ENCODE data around the gene SLC7A5.
"Not testable (repeated sequence)": the region's sequence is repeated elsewhere in the genome, so short reads cannot be mapped to it uniquely, and the experiment has no call there.

The SLC7A5 gene

DNA sequence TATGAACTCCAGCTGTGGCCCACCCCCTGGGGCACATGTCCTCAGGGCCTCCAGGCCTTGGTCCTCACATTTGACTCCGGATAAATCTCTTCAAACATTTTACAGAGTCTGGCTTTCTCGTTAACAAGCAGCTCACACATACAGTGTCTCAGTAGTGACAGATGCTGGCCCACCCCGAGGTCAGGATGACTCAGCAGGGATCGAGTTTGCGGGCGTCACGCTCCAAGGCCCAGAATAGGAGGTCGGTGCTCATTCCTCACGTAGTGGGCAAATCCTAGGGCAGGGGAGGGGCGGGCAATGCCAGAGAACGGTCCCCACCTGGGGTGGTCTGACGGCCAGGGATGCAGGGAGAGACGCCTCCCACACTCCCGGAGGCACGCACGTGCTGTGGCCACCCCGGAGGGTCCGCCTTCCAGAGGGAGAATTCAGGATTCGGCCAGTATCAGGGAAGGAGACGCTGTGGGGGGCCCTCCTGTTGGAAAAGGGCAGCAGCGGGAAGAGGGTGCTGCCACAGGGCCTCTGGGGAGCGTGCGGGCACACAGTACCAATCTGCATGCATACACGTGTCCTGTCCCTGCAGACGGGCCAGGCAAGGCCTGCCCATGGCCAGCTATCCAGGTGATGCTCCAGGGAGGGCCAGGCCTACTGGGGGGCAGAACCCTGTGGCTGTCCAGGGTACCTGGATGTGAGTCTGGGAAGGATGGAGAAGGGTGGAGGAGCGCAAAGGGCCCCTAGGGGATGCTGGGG is 8.6 kb downstream of the SLC7A5 start:
- DNase-seq: no peak

GRCh38 chr16:87858151-87858993 is 10.9 kb downstream of the SLC7A5 start:
- not testable (repeated sequence) for DNase-seq

DNA sequence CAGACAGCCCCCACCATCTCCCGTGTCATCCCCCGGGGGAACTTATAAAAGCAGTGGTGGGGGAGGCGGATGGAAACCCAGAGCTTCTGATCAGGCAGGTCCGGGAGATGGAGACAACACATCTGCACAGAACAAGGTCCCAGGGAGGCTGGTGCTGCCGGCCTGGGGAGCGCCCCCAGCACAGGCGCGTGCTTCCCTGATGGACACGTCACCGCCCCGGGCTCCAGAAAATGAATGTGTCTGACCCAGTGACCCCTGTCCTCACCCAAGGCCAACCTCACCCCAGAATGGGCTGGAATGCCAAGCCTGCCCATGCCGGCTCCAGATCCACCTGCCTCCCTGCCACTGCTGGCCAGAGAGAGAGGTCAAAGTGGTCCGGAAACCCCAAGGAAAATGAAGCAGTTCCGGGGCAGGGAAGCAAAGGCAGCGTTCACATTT is 12.5 kb downstream of the SLC7A5 start:
- no peak for DNase-seq

DNA sequence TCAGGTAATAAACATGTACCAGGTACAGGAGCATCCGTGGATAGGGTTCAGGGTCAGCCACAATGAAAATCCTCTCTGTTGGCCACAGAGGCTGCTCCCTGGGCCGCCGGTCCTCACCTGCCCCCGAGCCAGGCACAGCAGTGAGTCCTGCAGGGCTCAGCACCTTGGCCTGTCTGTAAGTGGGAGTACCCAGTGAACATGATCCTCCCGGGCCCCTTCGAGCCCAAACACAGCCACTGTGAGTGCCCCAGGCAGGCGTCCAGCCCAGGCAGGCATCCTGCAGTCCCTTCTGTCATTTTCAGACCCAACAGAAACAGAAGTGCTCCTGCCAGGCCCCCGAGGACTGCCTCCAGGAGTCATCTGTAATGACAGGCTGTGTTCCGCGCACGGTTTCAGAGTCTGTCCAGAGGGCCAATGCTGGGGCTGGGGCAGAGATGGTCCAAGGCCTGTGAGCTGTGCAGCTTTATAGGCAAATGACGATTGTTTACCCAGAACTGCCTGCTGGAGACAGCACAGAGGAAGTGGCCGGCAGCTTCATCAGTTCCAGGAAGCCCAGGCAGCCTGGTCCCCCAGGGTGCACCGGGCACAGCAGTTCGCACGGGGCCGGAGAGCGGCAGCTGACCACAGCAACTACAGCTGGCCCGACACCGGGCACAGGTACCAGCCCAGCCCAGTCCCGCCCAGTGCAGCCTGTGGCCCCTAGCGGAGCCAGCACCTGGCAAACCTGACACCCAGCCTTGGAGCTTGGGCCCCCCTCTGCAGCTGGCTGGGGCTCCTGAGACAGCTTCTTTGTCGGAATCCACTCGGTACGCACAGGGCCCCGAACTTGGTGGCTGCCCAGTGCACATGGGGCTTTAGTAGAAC is 13.2 kb downstream of the SLC7A5 start:
- no peak for DNase-seq

DNA sequence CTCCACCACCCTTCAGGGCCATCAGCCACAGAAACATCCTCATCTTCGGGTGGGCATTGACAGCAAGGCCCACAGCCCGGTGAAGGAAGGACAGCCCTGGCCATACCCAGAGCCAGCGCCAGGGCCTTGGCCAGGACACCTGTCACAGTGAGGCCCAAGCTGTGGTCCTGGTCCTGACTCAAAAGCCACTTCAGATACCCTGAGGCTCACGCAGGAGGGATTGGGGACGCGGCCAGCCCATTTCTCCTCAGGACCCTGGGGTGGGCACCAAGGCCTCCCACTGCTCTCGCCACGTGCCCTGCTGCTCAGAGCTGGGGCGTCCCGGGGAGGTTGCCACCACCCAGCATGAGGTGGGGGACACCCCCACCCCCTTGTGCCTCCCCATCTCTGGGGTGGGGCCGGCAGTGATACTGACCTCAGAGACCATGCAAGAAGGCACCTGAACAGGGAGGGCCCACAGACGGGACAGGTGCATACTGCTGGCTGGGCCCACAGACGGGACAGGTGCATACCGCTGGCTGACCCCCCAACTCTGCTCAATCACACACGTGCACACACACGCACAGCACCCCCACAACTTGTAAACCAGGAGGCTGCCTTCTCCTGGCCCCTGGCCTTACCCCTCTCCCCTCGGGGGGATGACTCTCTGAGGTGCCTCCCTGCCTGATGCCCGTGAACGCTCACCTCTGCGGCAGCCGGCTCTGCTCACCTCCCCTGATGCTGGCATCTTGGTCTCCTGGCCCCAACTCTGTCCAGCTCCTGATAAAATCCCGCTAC is 14.2 kb downstream of the SLC7A5 start:
- no peak for DNase-seq

GRCh38 chr16:87854053-87854906 is 15.0 kb downstream of the SLC7A5 start:
- DNase-seq: no peak

GRCh38 chr16:87853411-87854052 is 15.8 kb downstream of the SLC7A5 start:
- peak; percentile 77 for DNase-seq

GRCh38 chr16:87851601-87852000 is 17.7 kb downstream of the SLC7A5 start:
- no peak for DNase-seq

GRCh38 chr16:87851141-87851587 is 18.1 kb downstream of the SLC7A5 start:
- DNase-seq: no peak

DNA sequence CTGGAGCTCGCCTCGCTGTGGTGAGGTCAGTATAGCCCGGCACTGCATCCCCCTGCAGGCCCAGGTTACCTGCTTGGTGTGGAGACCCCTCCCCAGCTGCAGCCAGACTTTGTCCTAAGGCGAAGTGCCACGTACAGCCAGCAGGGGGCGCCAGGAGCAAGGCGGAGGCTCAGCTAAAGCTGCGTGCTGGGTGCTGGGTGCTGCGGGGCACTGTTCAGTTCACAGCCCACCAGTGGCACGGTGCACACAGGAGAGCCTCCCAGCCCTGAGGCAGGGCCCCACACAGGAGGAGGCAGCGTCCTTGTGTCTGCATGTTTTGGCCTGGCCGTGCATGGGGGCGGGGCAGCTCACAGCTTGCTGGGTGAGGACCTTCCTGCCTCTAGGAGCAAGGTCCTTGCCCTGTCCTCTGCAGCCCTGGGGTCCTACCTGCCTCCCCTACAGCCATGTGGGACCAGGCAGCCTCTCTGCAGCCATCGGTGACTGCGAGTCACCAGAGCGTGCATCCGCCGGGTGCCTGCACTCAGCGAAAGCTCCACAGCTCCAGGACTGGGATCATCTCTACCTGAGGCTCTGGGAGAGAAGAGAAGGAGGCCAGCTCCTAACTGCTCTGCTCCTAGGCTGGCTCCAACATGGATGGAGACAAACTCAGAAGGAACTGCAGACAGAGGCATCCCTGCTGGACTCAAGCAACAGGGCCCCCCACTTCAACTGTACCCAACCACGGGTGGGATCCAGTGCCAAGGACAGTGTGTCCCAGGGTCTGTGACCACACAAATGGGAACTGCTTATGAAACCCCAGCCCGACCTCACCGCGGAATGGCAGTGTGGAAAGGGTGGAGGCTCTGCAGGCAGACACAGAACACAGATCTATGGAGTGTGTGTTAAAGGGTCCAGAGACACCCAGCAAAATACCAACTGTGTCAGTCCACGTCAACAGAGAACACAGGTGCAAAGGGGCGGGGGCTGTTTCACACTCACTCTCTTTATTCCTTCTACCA is 19.0 kb downstream of the SLC7A5 start:
- peak; percentile 62 for DNase-seq

GRCh38 chr16:87849419-87850008 is 19.8 kb downstream of the SLC7A5 start:
- DNase-seq: no peak

DNA sequence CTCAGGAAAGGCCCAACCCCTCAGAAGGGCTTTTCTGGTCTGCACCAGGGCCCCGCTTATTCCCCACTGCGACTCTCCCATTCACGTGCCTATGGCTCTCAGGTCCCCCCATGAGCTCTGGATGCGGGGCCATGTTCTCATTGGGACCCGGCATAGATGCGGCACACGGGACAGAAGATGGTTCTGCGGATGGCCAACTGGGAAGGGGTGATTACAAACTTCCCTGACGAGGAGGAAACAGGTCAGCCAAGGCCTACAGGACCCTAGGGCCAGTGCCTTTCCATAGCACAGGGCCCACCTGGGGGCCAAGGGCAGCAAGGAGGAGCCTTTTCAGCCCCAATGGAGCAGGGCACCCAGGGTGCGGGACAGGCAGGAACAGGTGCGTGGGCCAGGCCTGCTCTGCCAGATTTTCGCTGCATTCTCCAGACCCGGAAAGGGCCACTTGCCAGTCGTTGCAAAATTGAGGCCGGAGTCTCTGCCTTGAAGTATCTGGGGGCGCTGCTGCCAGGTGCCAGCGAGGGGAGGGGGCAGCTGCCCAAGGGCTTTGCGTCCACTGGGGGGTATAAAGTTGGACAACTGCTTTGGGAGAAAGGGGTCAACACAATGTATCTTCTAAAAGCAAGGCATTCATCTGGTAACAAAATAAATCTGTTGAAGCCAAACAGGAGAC is 20.5 kb downstream of the SLC7A5 start:
- no peak for DNase-seq

DNA sequence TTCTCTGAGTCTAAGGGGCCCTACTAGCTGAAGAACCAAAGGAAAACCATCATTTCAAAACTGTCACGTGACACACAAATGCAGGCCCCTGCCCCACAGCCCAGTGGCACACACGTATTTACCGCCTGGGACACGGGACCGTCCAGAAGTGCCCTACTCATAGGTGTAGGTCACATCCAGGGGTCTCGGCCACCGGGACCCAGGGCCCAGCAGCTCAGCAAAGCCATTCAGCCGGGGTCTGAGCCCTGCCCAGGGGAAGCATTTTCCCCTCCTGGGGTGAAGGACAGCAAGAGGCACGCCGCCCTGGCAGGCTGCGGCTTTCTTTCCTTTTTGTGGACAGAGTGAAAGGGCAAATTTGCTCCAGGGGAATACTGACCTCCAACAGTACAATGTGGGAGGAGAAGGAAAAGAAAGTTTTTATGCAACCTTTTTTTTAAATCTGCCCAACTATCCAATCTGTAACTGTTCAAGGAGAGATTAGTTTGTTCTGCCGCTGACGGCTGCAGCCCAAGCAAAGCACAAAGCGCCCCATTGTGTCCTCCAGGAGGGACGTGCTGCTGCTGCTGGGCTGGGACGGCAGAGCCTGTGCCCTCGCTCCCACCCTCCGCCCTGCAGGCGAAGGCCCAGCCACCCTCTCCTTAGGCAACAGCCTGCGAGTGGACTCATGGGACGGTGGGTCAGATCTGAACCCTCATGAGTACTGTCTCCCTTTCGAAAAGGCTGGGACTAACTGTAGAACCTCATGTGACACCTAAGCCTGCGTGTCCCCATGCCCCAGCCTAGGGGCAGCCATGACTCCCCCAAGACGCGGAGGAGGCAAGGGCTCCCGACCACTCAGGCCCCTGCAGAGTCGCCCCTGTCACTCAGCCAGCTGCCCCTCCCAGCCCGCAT is 21.3 kb downstream of the SLC7A5 start:
- no peak for DNase-seq

DNA sequence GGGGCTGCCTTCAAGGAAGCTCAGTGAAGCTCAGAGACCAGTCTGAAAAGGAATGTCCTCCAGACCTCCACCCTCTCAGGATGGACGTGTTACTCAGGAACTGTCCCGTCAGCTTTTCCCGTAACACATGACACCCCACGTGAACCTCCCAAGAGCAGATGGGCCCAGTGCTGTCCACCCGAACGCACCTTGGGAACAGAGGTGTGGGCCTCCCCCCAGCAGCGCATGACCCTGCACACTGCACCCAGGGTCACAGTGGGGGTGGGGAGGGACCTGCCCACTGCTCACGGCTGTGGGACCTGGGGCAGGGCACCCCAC is 21.9 kb downstream of the SLC7A5 start:
- no peak for DNase-seq

GRCh38 chr16:87846705-87847466 is 22.4 kb downstream of the SLC7A5 start:
- no peak for DNase-seq

- DNase-seq: no peak
Measured at GRCh38 chr16:87845807-87846619, 23.3 kb downstream of the SLC7A5 start.

Measured in stimulated activated CD4-positive, alpha-beta T cell treated with anti-CD3 and anti-CD28 coated beads, Interleukin-12 subunit alpha, Interleukin-12 subunit beta, amount 100 ng/mL, for 4 hours (primary cell).